AG04450 (cell line): ENCODE data around the gene SLC37A3. TPM values are rescaled to one million over a fixed set of nuclear protein-coding genes. Genes with fewer than 3 reads are reported as not detected.
A peak's percentile ranks its signal among the peaks of the same experiment; 100 is the strongest.

ENCODE experiments used
- CTCF ChIA-PET: fragments of 300-600, 350-600 bp; formaldehyde crosslinking; extraction: SDS; loops from one replicate; lab custom pipeline; 2022; ENCODE audit warnings: antibody characterized with exemption, inconsistent platforms; lab: Charles Lee
- POLR2A ChIA-PET: fragments of 350-600 bp; formaldehyde crosslinking; extraction: SDS; loops from one replicate; lab custom pipeline; 2021; ENCODE audit warnings: antibody characterized with exemption, inconsistent platforms; lab: Yijun Ruan, JAX
- DNase-seq: peaks from one replicate; pipeline ENCODE4 v3.0.0-alpha.2; 2011; ENCODE audit warnings: low read depth, low spot score
- H3K27ac ChIP-seq: one replicate; pipeline ENCODE4 v1.5.1; 2012; ENCODE audit warnings: low read depth, low read length, control low read depth
- H3K27me3 ChIP-seq: one replicate; pipeline ENCODE4 v1.6.0; 2012; ENCODE audit warnings: low read length; ENCODE audit not compliant: control insufficient read depth, insufficient read depth
- H3K4me3 ChIP-seq: 2 replicates; pipeline ENCODE4 v1.5.1; 2011; ENCODE audit warnings: mild to moderate bottlenecking, low read depth, low read length, control low read depth
- H3K9me3 ChIP-seq: 2 replicates; pipeline ENCODE4 v1.5.1; 2012; ENCODE audit warnings: low read length; ENCODE audit not compliant: control insufficient read depth, insufficient read depth
- CTCF ChIP-seq: IDR thresholded peaks from 2 replicates; pipeline ENCODE4 v1.5.1; 2011; ENCODE audit warnings: low read depth, low read length, control low read depth, inconsistent platforms
- polyA plus RNA-seq: library from polyadenylated mRNA; depleted of rRNA; stranded (reverse); fragments of >200 nt; gene quantifications from 2 replicates; pipeline ENCODE4 v1.2.3, GENCODE V29; 2011

SLC37A3 gene
- polyA plus RNA-seq, 1 experiment = 61.7 TPM

GRCh38 chr7:140310337-140311002 is 87.9 kb downstream of the SLC37A3 start:
- TF ChIP-seq CTCF = no peak
- CTCF ChIA-PET = no interaction called here
- POLR2A ChIA-PET = no interaction called here
- Histone ChIP-seq H3K27ac (no peak overlapping the region), H3K4me3 (no peak overlapping the region), H3K9me3 (peaks cover 2% of the 10 kb centered on the region; the same call in 1 of the 2 replicates), H3K27me3 (peaks cover 3% of the 10 kb centered on the region)
- no peak for DNase-seq

- ChIA-PET POLR2A (no interaction called here), CTCF (no interaction called here)
- Histone ChIP-seq H3K9me3 (peaks cover 2% of the 10 kb centered on the region; the same call in 1 of the 2 replicates), H3K27me3 (peaks cover 3% of the 10 kb centered on the region), H3K4me3 (no peak overlapping the region), H3K27ac (no peak overlapping the region)
- DNase-seq = no peak
- no peak for TF ChIP-seq CTCF
Measured at GRCh38 chr7:140308060-140308459, 90.3 kb downstream of the SLC37A3 start.

- no peaks in the 10 kb centered on the region for H3K9me3 ChIP-seq
- no peak for DNase-seq
- H3K27ac ChIP-seq = no peak overlapping the region
- POLR2A ChIA-PET = interaction anchor here (0.6 kb wide), 2 partner anchors 128 to 152 kb away, joined by 3 to 4 read pairs; no protein-coding TSS in a partner anchor
- CTCF ChIA-PET = interaction anchor here (0.6 to 1.0 kb wide), 3 partner anchors 12 to 286 kb away, joined by 3 to 9 read pairs (median 3); no protein-coding TSS in a partner anchor
- H3K27me3 ChIP-seq = peaks cover 5% of the 10 kb centered on the region
- TF ChIP-seq CTCF = peak; percentile 41
- H3K4me3 ChIP-seq = no peak overlapping the region
Measured at GRCh38 chr7:140304191-140304799, 94.0 kb downstream of the SLC37A3 start.

GRCh38 chr7:140300243-140301136 is 97.8 kb downstream of the SLC37A3 start:
- ChIA-PET POLR2A (no interaction called here), CTCF (no interaction called here)
- TF ChIP-seq CTCF = no peak
- no peak overlapping the region for H3K4me3 ChIP-seq
- H3K9me3 ChIP-seq = no peaks in the 10 kb centered on the region
- no peak overlapping the region for H3K27ac ChIP-seq
- no peak for DNase-seq
- H3K27me3 ChIP-seq = peaks cover 7% of the 10 kb centered on the region
